ENCODE results near the gene H2AZ1. TPM values are rescaled to one million over a fixed set of nuclear protein-coding genes. Genes with fewer than 3 reads are reported as not detected.
A peak's percentile ranks its signal among the peaks of the same experiment; 100 is the strongest.

The H2AZ1 gene
- polyA plus RNA-seq (2012; ENCODE audit: insufficient read length, low read depth): 466 TPM

DNA sequence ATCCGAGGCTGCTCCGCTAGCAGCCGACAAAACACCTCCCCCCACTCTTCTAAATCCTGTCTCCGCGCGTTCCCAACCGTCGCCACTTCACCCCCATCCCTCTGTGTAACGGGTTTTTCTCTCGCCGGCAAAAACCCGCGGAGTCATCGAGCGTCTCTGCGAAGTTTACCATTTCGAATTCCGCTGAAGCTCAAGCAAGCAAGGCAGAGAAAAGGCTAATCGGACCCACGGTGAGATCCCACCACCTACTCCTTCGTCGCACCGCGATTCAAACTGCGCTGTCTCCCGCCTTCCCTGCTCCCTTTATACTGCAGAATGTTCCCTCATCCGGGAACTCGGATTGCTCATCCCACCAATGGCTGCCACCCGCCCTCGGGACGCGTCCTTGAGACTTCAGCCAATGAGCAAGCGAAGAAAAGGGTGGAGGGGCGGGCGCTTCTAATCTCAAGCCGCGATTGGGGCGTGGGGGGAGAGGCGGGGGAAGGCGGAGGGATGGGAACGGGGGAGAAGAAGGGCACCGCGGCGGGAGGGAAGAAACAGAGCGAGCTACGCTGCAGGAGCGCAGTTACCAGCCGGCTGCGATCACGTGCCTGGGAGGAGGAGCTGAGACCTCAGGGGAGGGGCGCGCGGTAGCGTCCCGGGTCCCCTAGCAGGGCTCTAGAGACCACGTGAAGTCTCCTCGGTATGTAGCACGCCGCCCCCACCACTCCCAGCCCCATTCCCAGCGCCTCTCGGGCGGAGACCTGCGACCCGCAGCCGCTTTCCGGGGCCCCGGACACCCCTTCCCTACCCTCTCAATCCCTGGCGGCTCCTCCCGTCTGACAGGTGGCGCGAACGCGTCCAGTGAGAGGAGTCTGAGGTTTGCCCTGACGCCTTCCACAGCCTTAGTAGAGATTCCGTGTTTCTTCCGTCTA, at the start of gene H2AZ1:
Gene H2AZ1, minus strand, starts transcription at position 277 of the 914 bp plus-strand sequence. Its CDS starts 105 bp downstream, at position 172.
- TF ChIP-seq TAF1 (IDR thresholded peaks at IDR 0.05; ENCODE audit: borderline replicate concordance, insufficient read depth, low read length) (peak; percentile 99), FOXP2 (optimal IDR thresholded peaks at IDR 0.05; ENCODE audit: borderline replicate concordance, extremely low read depth, extremely low read length, insufficient read depth) (no peak), POLR2AphosphoS5 (IDR thresholded peaks at IDR 0.05; ENCODE audit: low read depth, low read length) (peak; percentile 99), SIN3A (IDR thresholded peaks at IDR 0.05; ENCODE audit: borderline replicate concordance, insufficient read depth, low read length) (peak; percentile 48; the same call in 1 of the 2 replicates)
- TF ChIP-seq, protein P1, sequence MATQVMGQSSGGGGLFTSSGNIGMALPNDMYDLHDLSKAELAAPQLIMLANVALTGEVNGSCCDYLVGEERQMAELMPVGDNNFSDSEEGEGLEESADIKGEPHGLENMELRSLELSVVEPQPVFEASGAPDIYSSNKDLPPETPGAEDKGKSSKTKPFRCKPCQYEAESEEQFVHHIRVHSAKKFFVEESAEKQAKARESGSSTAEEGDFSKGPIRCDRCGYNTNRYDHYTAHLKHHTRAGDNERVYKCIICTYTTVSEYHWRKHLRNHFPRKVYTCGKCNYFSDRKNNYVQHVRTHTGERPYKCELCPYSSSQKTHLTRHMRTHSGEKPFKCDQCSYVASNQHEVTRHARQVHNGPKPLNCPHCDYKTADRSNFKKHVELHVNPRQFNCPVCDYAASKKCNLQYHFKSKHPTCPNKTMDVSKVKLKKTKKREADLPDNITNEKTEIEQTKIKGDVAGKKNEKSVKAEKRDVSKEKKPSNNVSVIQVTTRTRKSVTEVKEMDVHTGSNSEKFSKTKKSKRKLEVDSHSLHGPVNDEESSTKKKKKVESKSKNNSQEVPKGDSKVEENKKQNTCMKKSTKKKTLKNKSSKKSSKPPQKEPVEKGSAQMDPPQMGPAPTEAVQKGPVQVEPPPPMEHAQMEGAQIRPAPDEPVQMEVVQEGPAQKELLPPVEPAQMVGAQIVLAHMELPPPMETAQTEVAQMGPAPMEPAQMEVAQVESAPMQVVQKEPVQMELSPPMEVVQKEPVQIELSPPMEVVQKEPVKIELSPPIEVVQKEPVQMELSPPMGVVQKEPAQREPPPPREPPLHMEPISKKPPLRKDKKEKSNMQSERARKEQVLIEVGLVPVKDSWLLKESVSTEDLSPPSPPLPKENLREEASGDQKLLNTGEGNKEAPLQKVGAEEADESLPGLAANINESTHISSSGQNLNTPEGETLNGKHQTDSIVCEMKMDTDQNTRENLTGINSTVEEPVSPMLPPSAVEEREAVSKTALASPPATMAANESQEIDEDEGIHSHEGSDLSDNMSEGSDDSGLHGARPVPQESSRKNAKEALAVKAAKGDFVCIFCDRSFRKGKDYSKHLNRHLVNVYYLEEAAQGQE (IDR thresholded peaks at IDR 0.05; ENCODE audit: insufficient read depth in 1 of 2, low read depth in 2 of 2, low read length in 2 of 2): peak; percentile 26 to 63; a peak in 1 of 4 replicates

DNA sequence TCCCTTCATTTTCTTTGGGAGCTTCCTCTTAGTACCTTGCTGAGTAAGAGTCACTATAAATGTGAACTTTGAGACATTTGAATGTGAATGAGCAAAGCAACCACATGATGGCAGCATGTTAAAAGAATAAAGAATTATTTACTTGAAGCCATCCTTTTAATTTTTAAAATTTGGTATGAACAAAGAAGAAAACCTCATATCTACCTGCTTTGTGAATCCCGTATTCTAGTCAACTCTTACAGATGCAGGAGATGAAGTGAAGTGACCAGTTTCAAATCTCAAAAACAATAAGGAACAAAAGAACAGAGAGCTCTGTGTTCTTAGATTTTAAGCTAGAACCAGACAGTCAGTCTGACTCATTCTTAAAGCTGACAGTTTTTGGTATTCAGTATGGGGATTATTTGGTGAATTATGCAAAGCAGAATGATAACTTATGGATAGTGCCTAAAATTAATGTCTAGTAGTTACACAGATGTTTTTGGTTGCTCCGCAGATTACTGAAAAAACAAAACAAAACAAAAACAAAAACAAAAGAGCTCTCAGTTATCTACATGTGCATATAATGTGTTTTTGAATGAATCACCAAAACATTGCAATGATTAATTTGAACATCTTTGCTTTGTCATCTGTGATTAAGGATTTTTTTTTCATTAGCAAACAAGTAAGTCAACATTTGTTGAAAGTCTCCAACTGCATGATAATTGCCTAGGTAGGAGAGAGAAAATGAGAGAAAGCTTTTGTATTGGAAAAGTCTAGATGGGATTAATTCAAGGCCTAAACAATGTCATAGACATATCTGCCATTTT, 48.2 kb upstream of the H2AZ1 start:
- TF ChIP-seq SIN3A (IDR thresholded peaks at IDR 0.05; ENCODE audit: borderline replicate concordance, insufficient read depth, low read length) (no peak), TAF1 (IDR thresholded peaks at IDR 0.05; ENCODE audit: borderline replicate concordance, insufficient read depth, low read length) (no peak), POLR2AphosphoS5 (IDR thresholded peaks at IDR 0.05; ENCODE audit: low read depth, low read length) (no peak), FOXP2 (optimal IDR thresholded peaks at IDR 0.05; ENCODE audit: borderline replicate concordance, extremely low read depth, extremely low read length, insufficient read depth) (no peak)
- TF ChIP-seq, protein P1 (IDR thresholded peaks at IDR 0.05; ENCODE audit: insufficient read depth in 1 of 2, low read depth in 2 of 2, low read length in 2 of 2): no peak

DNA sequence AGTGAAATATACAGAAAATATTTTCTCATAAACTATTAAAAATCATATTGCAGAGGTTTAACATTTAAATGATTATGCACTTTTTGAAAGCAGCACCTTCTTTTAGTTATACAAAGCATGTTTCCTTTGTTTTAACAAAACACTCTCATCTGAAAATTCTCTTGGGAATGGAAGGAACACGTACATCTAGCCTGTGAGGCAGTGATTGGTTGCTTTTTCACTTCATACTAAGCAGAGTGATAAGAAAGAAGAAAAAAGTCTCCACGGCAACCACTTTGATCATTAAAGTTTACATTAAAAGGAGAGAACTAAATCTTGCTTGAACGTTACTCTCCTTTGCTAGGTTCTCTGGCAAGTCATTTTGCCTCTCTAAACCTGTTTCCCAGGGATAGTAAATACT, 41.7 kb upstream of the H2AZ1 start:
- no peak for TF ChIP-seq SIN3A (IDR thresholded peaks at IDR 0.05; ENCODE audit: borderline replicate concordance, insufficient read depth, low read length)
- no peak for TF ChIP-seq POLR2AphosphoS5 (IDR thresholded peaks at IDR 0.05; ENCODE audit: low read depth, low read length)
- no peak for TF ChIP-seq FOXP2 (optimal IDR thresholded peaks at IDR 0.05; ENCODE audit: borderline replicate concordance, extremely low read depth, extremely low read length, insufficient read depth)
- TF ChIP-seq, protein P1 (IDR thresholded peaks at IDR 0.05; ENCODE audit: insufficient read depth in 1 of 2, low read depth in 2 of 2, low read length in 2 of 2): no peak
- no peak for TF ChIP-seq TAF1 (IDR thresholded peaks at IDR 0.05; ENCODE audit: borderline replicate concordance, insufficient read depth, low read length)

DNA sequence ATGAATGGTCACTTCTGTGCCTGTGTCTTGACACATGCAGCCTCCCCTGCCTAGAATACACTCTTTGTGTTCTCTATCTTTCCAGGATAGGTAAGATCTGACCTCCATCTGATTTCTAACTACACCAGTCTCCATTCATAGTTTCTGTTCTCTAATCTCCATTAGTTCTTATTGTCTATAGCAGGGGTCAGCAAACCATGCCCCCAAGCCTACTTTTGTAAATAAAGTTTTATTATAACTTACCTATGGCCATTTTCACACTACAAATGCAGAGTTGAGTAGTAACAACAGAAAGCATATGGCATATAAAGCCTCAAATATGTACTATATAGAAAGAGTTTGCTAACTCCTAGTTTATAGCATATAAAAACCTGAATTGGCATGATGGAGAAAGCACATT, 37.6 kb upstream of the H2AZ1 start:
- no peak for TF ChIP-seq SIN3A (IDR thresholded peaks at IDR 0.05; ENCODE audit: borderline replicate concordance, insufficient read depth, low read length)
- no peak for TF ChIP-seq POLR2AphosphoS5 (IDR thresholded peaks at IDR 0.05; ENCODE audit: low read depth, low read length)
- TF ChIP-seq FOXP2 (optimal IDR thresholded peaks at IDR 0.05; ENCODE audit: borderline replicate concordance, extremely low read depth, extremely low read length, insufficient read depth): no peak
- TF ChIP-seq, protein P1 (IDR thresholded peaks at IDR 0.05; ENCODE audit: insufficient read depth in 1 of 2, low read depth in 2 of 2, low read length in 2 of 2): no peak
- TF ChIP-seq TAF1 (IDR thresholded peaks at IDR 0.05; ENCODE audit: borderline replicate concordance, insufficient read depth, low read length): no peak
